Measurements from ENCODE around the gene CRNKL1.

GRCh38 chr20:20023395-20023794, 28.9 kb downstream of the CRNKL1 start:
- TF ChIP-seq CTCF (IDR thresholded peaks at IDR 0.05) (no peak), POLR2A (IDR thresholded peaks at IDR 0.05) (no peak)

All from prostate gland (tissue), 2 donors.